Measurements from ENCODE around the gene KDM5B. TPM values are rescaled to one million over a fixed set of nuclear protein-coding genes. Genes with fewer than 3 reads are reported as not detected.

The KDM5B gene
- total and polyA plus RNA-seq, 2 of the 8 experiments (the other 6 are each of a cell fraction or from before 2014, with no cell fraction given), result 73.3 to 210 TPM

GRCh38 chr1:202837746-202838262 is 29.6 kb upstream of the KDM5B start:
- no peak overlapping the region for H2AFZ ChIP-seq (ENCODE audit: low read length)
- no peak for FAIRE-seq
- H3K56ac ChIP-seq (replicated peaks; ENCODE audit: insufficient read length, low read depth, low read length), result no peak overlapping the region
- no peak for DNase-seq (ENCODE audit: low read depth in 1 of 2, low spot score in 2 of 2)
- no peak overlapping the region for H2BK20ac ChIP-seq (ENCODE audit: low read length)
- no peak overlapping the region for H3K4me2 ChIP-seq (ENCODE audit: insufficient read depth in 1 of 2, low read depth in 2 of 2, low read length in 2 of 2)
- H3K27ac ChIP-seq (ENCODE audit: low read depth, low read length), result no peak overlapping the region
- H3K14ac ChIP-seq (ENCODE audit: insufficient read length), result no peak overlapping the region
- POLR2A ChIA-PET (ENCODE audit: partially characterized antibody), result interaction anchor here (1.0 to 2.5 kb wide), 2 partner anchors 11 to 28 kb away, joined by 3 to 9 read pairs; partner anchors contain the start of gene PCAT6
- WGBS, 2 experiments (ENCODE audit: extremely low coverage in 1 of 2, insufficient coverage in 1 of 2, insufficient read length in 1 of 2, insufficient replicate concordance in 2 of 2, low coverage in 1 of 2, low lambda C conversion rate in 2 of 2, missing lambda C conversion rate in 1 of 2), result 88% methylated on average over 5 of the region's 5 CpGs; no CpG with 5 or more reads in 1 of the 2 experiments
- no peaks in the 10 kb centered on the region for H3K23me2 ChIP-seq (ENCODE audit: low read depth, low read length)
- H2BK15ac ChIP-seq (ENCODE audit: low read length), result no peak overlapping the region
- H3K18ac ChIP-seq (ENCODE audit: extremely low read depth, low read length), result no peak overlapping the region
- CTCF ChIA-PET (ENCODE audit: partially characterized antibody), result interaction anchor here (1.2 kb wide), 1 partner anchor 13 kb away, joined by 4 read pairs; no protein-coding TSS in a partner anchor
- H3K4me3 ChIP-seq (ENCODE audit: extremely low read depth in 1 of 4, insufficient read depth in 2 of 4, low read depth in 3 of 4, low read length in 4 of 4), result no peak overlapping the region
- H4K8ac ChIP-seq (ENCODE audit: extremely low read depth, insufficient read depth, low read length), result no peak overlapping the region
- no peaks in the 10 kb centered on the region for H3K36me3 ChIP-seq (ENCODE audit: control insufficient read depth in 2 of 4, insufficient read depth in 4 of 4, low read length in 3 of 4)
- no peaks in the 10 kb centered on the region for H4K20me1 ChIP-seq (replicated peaks in 1 of 2; ENCODE audit: control insufficient read depth in 1 of 2, insufficient read depth in 2 of 2, low read length in 2 of 2)
- H4K5ac ChIP-seq (ENCODE audit: insufficient read length, low read depth, low read length), result no peak overlapping the region
- peak overlapping the region; percentile 40 for H2BK120ac ChIP-seq (replicated peaks; ENCODE audit: low read depth, low read length)
- H3K27me3 ChIP-seq (replicated peaks in 1 of 4; ENCODE audit: control insufficient read depth in 3 of 4, extremely low read depth in 1 of 4, insufficient read depth in 3 of 4, low read length in 3 of 4), result no peaks in the 10 kb centered on the region
- H3K79me1 ChIP-seq (ENCODE audit: low read depth, low read length), result no peaks in the 10 kb centered on the region
- no peaks in the 10 kb centered on the region for H3K9me3 ChIP-seq (ENCODE audit: insufficient read depth in 2 of 2, low read depth in 1 of 2, low read length in 1 of 2)
- H2BK5ac ChIP-seq (ENCODE audit: low read depth, low read length), result no peak overlapping the region; the same call in 1 of the 2 replicates
- no peak overlapping the region for H4K91ac ChIP-seq (replicated peaks; ENCODE audit: insufficient read length, low read length)
- no peaks in the 10 kb centered on the region for H3K79me2 ChIP-seq (ENCODE audit: control insufficient read depth in 1 of 2, insufficient read depth in 2 of 2, low read length in 2 of 2)
- H3K9ac ChIP-seq (replicated peaks in 1 of 4; ENCODE audit: extremely low read depth in 1 of 4, low read depth in 3 of 4, low read length in 3 of 4), result no peak overlapping the region
- no peak overlapping the region for H2AK5ac ChIP-seq (ENCODE audit: low read depth, low read length)
- H3K4ac ChIP-seq (replicated peaks; ENCODE audit: insufficient read length, low read depth, low read length), result no peak overlapping the region
- H2BK12ac ChIP-seq (ENCODE audit: low read depth, low read length), result no peak overlapping the region
- no peak overlapping the region for H3K23ac ChIP-seq (ENCODE audit: insufficient read length)
- peaks cover 0 to 6% (median 5%) of the 10 kb centered on the region in 4 experiments; a peak in 6 of 7 replicates for H3K4me1 ChIP-seq (replicated peaks in 1 of 4; ENCODE audit: control insufficient read depth in 3 of 4, insufficient read depth in 4 of 4, low read length in 3 of 4)
- TF ChIP-seq USF2 (IDR thresholded peaks at IDR 0.05; ENCODE audit: low read length), result no peak

Measured in H1 (cell line).